HG02759 (cell line): ENCODE measurements around the gene UBE2G2.

Experiments used
- ATAC-seq: cut with Tn5 transposase; IDR thresholded peaks from one replicate; pipeline ENCODE4 v1.9.1; 2021; ENCODE audit warnings: mild to moderate bottlenecking, moderate library complexity; ENCODE audit not compliant: unreplicated experiment

UBE2G2 gene

DNA sequence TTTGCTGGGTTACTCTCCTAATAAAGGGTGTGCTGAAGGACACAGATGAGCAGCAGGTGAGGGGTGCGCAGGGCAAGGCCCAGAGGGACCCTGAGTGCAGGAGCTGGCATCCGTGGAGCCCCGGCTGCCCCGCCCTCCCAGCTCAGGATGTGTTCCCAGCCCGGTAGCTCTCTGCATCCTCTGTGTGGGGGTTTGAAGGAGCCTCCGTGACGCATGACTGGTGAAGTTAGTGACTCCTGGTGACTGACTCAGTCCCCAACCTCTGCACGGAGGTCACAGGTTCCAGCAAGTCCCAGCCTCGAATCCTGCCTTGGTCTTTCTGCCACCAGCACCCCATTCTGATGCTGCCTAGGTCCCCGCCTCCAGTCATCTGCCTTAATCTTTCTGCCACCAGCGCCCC, 68.7 kb downstream of the UBE2G2 start:
- ATAC-seq, result no peak

DNA sequence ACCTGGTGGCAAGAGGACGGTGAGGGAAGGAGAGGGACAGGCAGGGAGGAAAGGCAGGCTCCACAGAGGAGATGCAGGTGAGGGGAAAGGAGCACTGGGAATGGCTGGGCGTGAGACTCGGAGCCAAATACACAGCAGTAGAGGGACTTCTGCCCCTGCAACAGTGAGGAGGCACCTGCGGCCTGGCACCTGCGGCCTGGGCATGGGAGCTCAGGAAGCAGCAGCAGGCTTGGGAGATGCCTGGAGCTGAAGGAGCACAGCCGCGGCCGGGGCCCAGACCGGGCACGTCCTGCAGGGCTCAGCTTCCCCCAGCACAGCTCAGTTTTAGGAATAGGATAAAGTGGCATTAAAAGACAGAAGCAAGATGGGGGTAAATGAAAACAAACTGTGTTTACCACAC, 69.4 kb downstream of the UBE2G2 start:
- ATAC-seq, result no peak

GRCh38 chr21:44730951-44731579, 70.6 kb downstream of the UBE2G2 start:
- ATAC-seq, result no peak

DNA sequence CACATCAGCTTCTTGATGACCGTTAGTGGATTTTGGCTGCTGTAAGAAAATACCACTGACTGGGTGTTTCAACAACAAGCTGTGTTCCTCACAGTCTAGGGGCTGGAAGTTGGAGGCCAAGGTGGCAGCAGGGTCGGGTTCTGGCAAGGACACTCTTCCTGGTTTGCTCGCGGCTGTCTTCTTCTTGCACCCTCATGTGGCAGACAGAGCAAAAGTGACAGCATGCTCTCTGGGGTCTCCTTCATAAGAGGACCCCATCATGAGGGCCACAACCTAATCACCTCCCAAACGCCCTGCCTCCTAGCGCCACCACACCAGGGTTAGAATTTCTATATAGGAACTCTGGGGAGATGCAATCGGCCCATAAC, 71.6 kb downstream of the UBE2G2 start:
- ATAC-seq, result no peak

DNA sequence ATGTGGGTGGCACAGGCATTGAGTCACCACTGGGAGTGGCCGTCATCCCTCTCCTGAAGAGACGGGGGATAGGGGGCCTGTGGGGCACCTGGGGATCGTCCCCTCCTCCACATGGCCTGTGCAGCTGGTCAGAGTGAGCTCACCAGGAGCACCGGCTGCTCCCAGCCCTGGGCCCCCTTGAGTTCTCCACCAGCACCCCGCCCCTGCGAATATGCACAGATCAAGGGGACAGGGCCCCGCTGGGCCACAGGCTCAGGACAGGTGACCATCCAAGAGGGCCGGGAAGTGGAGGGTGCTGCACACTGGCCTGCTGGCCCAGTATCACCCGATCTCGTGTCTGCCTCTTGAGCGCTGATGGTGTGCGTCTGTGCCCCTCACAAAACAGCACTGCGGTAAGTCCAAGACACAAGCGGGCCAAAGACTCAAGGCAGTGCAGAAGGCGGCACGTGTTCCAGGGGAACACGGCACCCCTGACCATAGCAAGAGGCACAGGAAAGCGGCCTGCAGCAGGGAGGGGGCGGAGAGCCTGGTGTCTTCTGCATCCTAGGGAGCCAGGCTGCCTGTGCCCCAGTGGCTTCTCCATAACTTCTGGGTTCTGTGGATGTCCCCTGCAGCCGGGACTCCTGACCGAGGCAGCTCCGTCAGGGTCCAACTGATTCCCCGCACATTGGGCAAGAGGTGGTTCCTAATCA, 72.1 kb downstream of the UBE2G2 start:
- no peak for ATAC-seq

DNA sequence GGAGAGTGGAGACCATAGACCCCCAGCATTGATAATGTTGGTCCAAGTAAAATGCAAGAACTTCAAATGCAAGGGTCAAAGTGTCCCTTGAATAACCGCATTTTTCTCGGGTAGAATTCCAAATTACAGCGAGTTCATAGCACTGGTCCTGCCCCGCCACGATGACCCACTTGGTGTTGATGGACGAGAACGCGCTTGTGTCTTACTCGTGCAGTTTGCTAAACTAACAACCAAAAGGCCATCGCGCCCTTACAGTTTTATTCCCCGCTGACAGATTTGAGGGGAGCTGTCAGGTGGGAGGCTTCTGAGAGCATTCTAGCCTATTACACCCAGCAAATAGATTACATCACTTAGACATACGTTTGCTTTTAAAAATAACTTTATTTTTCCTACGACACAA, 72.9 kb downstream of the UBE2G2 start:
- no peak for ATAC-seq

DNA sequence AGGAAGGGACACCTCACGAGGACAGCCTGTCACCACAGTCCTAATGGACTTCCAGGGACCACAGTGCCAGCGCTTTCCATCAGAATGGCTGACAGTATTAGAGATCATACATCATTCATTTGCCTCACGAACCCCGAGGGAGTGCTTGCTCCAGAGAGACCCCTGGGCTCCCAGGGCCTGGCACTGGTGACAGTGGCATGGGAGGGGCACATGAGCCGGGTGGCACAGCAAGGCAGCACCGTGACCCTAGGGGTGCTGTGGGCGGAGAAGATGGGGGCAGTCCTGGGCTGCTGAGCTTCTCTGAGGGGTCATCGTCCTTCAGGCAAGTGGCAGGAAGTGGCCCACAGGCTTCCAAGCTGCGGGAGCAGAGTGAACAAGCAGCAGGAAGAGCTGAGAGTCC, 73.9 kb downstream of the UBE2G2 start:
- no peak for ATAC-seq

GRCh38 chr21:44727321-44727720, 74.3 kb downstream of the UBE2G2 start:
- ATAC-seq, result no peak

GRCh38 chr21:44726826-44727225, 74.8 kb downstream of the UBE2G2 start:
- ATAC-seq, result no peak

DNA sequence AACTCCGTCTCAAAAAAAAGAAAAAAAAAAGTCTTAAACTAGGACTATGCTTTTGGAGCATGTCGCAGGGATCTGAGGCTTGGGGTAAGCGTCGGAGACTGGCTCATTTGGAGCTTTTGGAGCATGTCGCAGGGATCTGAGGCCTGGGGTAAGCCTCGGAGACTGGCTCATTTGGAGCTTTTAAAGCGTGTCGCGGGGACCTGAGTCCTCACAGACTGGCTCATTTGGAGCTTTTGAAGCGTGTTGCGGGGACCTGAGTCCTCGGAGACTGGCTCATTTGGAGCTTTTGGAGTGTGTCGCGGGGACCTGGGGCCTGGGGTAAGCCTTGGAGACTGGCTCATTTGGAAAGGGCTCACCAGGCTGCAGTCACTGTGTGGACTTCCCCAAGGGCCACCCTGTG, 76.7 kb downstream of the UBE2G2 start:
- no peak for ATAC-seq

GRCh38 chr21:44724196-44724595, 77.4 kb downstream of the UBE2G2 start:
- no peak for ATAC-seq

DNA sequence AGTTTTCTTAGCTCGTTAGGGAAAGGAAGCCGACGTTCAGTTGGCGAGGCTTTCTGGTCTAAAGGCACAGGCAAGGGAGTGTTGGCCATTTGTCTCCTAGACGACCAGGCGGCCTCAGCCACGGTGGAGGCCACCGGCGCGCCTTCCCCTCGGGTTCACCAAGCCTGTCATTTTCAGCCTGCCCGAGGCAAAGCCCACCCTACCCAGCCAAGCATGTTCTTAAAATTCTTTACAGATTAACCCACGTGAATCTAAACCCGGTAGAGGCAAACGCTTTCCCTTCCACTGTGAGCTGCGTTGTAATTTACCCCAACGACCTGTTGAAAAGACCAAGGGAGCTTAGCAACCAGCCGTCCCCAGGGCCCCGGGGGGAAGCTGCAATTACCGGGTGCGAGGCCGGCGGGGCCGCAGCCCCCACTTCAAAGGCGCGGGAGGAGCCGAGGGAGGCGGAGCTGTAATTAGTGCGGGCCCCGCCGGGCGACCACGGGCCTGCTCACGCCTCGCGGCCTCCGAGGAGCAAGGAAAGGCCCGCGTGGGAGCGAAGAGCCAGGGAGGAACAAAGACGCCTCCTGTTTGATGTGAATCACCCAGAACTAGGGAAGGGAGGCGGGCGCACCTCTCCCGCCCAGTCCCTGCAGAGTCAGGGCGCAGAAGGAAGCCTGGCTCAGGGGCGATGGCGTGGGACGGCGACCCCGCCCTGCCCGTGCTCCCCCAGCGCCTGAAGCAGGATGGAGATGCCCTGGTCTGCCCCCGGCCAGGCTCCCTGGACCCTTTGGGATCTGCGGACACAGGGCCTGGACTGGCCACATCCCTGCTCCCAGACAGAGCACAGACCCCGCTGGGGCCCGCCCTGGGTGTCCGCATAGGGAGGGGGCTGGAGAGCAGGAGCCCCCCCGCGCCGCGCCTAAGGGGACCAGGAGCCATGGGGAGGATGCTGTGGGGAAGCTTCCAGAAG, 78.2 kb downstream of the UBE2G2 start:
- no peak for ATAC-seq

DNA sequence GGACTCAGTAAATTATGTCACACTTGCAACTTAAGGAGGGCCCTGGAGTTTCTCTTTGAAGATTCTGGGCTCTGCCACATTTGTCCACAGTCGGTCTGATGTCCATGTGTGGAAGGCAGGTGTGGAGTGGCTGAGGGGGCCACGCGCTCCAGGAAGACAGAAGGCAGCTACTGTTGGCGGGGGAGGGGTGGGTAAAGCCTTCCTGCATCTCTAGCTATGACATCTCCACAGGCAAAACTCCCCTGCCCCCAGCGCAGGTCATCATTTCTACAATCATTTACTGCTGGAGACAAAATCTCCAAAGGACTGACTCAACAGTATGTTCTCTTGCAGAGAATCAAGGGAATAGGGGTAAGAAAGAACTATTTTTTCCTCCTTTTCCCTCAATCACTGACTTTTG, 78.9 kb downstream of the UBE2G2 start:
- ATAC-seq, result no peak

GRCh38 chr21:44720170-44720569, 81.5 kb downstream of the UBE2G2 start:
- ATAC-seq, result no peak
